GM18505 (cell line): Measurements from ENCODE around the gene KCNN1.

ENCODE experiments used
- ATAC-seq: cut with Tn5 transposase; IDR thresholded peaks from one replicate; pipeline ENCODE4 v1.9.1; 2021; ENCODE audit not compliant: unreplicated experiment
- POLR2A ChIP-seq: IDR thresholded peaks from 4 replicates; pipeline ENCODE4 v1.6.1; 2011; ENCODE audit warnings: borderline replicate concordance; ENCODE audit not compliant: insufficient read depth, insufficient read length; ENCODE audit errors: extremely low read depth

The KCNN1 gene

DNA sequence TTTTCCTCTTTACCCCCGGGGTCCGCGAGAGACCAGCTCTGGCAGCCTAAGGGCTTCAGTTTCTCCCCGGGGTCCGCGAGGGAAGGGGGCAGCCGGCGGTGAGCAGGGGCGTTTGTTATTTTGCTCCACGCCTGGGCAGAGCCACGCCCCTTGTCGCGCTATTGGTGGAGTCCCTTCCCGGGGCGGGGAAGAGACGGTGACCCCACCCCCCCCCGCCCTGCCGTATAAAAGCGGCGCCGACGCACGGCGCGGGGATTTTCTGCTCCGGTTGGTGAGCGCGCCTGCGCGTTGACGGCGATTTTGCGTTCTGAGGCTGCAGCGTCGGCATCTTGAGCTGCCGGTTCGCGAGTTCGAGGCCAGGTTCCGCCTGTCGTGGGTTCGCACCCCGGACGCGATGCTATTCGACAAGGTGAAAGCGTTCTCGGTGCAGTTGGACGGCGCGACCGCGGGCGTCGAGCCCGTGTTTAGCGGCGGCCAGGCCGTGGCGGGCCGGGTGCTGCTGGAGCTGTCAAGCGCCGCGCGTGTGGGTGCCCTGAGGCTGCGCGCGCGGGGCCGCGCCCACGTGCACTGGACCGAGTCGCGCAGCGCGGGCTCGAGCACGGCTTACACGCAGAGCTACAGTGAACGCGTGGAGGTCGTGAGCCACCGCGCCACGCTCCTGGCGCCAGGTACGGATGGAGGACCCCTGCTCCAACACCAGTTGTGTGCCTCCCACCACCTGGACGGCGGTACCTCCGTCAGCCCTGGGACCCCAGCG lies 41.2 kb downstream of the KCNN1 start, which contains the start of gene ARRDC2:
ARRDC2 (plus strand) TSS at position 254 of the 757 bp plus-strand sequence; CDS start at position 395, 141 bp downstream.
- no peak for TF ChIP-seq POLR2A

GRCh38 chr19:18008814-18009213 lies 41.9 kb downstream of the KCNN1 start:
- TF ChIP-seq POLR2A: no peak
- no peak for ATAC-seq

More for the DNA sequence above, 41.2 kb downstream of the KCNN1 start, which contains the start of gene ARRDC2:
- ATAC-seq: no peak

DNA sequence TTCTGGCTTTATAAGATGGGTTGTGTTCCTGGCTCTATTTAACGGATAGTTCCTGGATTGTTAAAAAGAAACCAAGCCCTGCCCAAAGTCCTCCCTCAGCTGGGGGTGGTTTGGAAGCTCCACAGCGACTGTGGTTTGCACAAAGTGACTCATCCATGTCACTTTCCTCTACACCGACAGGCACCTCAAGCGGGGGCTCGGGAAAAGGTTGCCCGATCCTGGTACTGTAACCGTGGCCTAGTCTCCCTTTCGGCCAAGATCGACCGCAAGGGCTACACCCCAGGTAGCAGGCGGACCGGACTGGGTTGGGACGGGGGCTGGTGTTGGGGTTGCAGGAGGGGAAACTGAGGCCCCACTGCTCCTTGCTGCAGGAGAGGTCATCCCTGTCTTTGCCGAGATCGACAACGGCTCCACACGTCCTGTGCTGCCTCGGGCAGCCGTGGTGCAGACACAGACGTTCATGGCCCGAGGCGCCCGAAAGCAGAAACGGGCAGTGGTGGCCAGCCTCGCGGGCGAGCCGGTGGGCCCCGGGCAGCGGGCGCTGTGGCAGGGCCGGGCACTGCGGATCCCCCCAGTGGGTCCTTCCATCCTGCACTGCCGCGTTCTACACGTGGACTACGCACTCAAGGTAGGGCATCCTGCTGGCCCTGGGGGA lies 42.6 kb downstream of the KCNN1 start:
- no peak for ATAC-seq
- TF ChIP-seq POLR2A: no peak

- ATAC-seq: no peak
- TF ChIP-seq POLR2A: no peak
Measured at GRCh38 chr19:18010149-18010548, 43.2 kb downstream of the KCNN1 start.

GRCh38 chr19:18013210-18014111 lies 46.6 kb downstream of the KCNN1 start:
- TF ChIP-seq POLR2A: no peak
- no peak for ATAC-seq

- TF ChIP-seq POLR2A: no peak
- no peak for ATAC-seq
Measured at GRCh38 chr19:18014197-18014596, 47.3 kb downstream of the KCNN1 start.

DNA sequence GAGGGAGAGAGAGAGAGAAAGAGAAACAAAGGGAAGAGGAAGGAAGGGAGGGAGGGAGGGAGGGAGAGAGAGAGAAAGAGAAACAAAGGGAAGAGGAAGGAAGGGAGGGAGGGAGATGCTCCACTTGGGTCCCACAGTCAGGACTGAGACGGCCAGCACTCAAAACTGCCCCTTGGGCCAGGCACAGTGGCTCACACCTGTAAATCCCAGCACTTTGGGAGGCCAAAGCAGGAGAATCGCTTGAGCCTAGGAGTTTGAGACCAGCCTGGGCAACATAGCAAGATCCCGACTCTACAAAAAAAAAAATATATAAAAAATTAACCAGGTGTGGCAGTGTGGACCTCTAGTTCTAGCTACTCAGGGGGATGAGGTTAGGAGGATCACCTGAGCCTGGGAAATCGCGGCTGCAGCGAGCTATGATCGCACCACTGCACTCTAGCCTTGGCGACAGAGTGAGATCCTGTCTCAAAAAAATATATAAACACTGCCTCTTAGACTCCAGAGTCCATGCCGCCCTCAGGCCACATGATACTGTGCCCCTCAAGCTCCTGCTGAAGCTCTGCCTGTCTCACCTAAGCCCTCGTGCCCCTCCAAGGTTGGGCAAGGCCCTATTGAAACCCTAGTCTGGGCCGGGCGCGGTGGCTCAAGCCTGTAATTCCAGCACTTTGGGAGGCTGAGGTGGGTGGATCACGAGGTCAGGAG lies 49.5 kb downstream of the KCNN1 start:
- ATAC-seq: no peak
- no peak for TF ChIP-seq POLR2A

DNA sequence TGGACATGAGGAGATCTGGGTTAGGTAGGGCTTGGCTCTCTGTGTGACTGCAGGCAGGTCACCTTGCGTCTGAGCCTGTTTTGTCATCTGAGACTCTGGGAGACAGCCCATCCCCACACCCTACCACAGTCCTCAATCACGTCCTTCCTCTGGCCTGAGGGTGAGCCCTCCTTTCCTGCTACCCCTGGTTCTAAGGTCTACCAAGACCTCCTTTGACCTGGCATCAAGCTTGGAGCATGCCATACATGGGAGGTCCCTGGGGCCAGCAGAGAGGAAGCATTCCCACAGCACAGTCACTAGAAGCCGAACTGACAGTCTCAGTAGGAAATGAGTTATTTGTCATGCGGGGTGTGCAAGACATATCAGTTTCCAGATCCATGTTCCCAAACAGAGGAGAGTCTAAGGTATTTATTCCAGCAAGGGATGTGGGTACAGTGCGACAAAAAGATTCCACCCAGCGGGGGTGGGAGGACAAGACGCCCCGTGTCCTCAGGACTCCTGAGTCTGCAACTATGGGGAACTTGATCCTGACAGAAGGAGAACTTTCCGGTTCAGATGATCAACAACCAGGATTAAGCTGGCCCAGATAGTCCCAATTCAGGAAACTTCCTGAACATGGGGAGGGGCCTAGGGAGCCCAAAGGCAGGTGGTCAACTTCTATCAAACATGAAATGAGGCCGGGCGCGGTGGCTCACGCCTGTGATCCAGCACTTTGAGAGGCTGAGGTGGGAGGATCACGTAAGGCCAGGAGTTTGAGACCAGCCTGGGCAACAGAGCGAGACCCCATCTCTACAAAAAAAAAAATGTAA lies 50.6 kb downstream of the KCNN1 start:
- no peak for ATAC-seq
- TF ChIP-seq POLR2A: no peak

DNA sequence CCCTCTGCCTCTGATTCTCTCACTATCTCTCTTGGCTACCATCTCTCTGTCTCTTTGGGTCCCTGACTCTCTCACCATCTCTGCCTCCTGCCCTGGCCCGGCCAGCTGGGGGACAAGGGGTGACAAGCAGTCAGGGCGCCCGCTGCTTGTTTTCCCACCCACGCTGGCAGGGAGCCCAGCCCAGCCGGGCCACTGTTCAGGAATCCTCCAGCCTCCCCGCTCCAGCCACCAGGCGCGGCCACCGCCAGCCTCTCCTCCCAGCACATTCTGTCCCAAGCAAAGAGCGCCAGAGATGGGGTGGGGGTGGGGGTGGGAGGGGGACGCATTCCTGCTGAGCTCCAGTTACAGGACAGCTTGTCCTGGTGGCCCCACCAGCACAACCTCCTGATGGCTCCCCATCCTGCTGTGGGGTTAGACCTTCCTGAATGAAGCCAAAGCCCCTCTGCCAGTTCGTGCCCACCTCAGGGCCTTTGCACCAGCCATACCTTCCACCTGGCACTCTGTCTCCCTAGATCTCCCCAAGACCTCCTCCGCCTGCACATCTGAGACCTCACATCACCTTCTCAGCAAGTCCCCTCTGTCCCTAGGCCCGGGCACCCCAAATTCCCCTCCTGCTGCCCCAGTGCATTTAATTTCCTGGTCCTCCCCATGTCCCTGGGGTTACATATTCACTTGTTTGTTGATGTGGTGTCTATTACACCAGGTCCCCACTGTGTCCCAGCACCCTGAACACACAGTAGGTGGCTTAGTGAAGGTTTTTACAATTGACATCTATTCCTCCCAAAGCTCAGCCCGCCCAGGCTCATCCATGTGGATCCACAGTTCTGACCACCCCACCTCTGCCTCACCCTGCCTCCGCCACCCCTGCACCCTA lies 53.5 kb downstream of the KCNN1 start:
- TF ChIP-seq POLR2A: no peak
- no peak for ATAC-seq

DNA sequence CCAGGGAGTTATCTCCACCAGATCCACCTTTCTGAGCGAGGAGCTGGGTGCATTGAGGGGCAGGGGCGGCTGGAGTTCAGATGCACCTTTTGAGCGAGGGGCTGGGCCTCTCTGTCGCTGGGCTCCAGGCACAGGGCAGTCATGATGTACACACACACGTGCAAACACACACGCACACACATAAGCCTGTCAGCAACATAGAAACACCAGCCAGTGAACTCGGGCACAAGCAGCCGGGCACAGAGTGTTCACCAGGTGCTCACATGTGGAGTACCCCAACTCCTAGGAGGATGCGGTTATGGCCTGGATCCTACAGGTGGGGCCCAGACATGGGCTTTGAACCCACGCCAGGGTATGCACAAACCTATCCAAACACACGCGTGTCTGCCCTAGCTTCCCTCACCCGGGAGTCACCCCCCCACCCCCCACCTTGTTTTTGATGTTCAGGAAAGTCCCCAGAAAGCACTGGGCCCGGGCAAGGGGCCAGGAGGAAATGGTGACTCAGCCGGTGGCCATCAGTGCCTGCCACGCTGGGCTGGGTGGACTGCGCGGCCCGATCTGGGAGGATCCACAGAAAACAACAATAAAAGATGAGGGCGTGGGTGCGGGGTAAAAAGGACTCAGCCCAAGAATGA lies 54.3 kb downstream of the KCNN1 start:
- no peak for ATAC-seq
- TF ChIP-seq POLR2A: no peak

DNA sequence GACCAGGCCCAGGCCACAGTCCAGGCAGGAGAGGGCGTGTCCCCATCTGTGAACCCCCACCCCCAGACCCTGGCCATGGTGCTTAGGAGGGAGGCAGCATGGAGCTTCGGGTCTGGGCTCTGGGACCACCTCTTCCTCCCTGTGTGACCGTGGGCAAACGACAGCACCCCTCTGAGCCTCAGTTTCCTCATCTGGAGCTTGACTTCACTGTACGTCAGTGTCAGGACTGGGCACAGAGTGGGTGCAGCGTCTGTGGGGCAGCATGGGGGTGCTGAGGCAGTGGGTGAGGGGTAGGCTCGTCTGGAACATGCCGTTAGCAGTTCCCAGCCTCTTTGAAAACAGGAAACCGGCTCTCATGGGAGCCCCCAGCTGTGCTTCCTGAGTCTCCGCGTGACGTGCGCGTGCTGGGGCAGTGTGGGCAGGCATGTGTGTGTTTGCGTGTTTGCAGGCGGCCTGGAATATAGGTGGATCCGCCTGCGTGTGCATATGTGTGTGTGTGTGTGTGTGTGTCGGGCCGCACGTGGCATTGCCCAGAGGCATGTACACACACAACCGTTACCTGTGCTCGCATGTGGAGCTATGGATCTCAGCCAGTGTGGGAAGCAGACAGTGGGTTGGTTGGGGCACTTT lies 56.8 kb downstream of the KCNN1 start:
- ATAC-seq: no peak
- TF ChIP-seq POLR2A: no peak

- no peak for ATAC-seq
- TF ChIP-seq POLR2A: no peak
Measured at GRCh38 chr19:18027151-18027550, 60.2 kb downstream of the KCNN1 start.
